ENCODE data around the gene LIPT2.
"Not testable (repeated sequence)": the region's sequence is repeated elsewhere in the genome, so short reads cannot be mapped to it uniquely, and the experiment has no call there.

Gene LIPT2

GRCh38 chr11:74492974-74493790, at the start of gene LIPT2:
Gene LIPT2, minus strand, starts transcription at chr11:74493724. Its CDS starts 21 bp downstream, at chr11:74493703.
- DNase-seq (ENCODE audit: low spot score): peak; percentile 97

- DNase-seq (ENCODE audit: low spot score): no peak
Measured at GRCh38 chr11:74541466-74541865, 47.9 kb upstream of the LIPT2 start.

GRCh38 chr11:74540270-74540669, 46.7 kb upstream of the LIPT2 start:
- no peak for DNase-seq (ENCODE audit: low spot score)

- DNase-seq (ENCODE audit: low spot score): no peak
Measured at GRCh38 chr11:74538680-74539079, 45.2 kb upstream of the LIPT2 start.

GRCh38 chr11:74535371-74536160, 42.0 kb upstream of the LIPT2 start:
- DNase-seq (ENCODE audit: low spot score): no peak

GRCh38 chr11:74534946-74535275, 41.4 kb upstream of the LIPT2 start:
- not testable (repeated sequence) for DNase-seq (ENCODE audit: low spot score)

- DNase-seq (ENCODE audit: low spot score): no peak
Measured at GRCh38 chr11:74534216-74534945, 40.9 kb upstream of the LIPT2 start.

- DNase-seq (ENCODE audit: low spot score): no peak
Measured at GRCh38 chr11:74533421-74533820, 39.9 kb upstream of the LIPT2 start.

GRCh38 chr11:74532501-74533246, 39.1 kb upstream of the LIPT2 start:
- no peak for DNase-seq (ENCODE audit: low spot score)

GRCh38 chr11:74524978-74525377, 31.5 kb upstream of the LIPT2 start:
- no peak for DNase-seq (ENCODE audit: low spot score)

GRCh38 chr11:74524501-74524900, 31.0 kb upstream of the LIPT2 start:
- DNase-seq (ENCODE audit: low spot score): no peak

- DNase-seq (ENCODE audit: low spot score): no peak
Measured at GRCh38 chr11:74522776-74523175, 29.3 kb upstream of the LIPT2 start.

GRCh38 chr11:74521666-74522252, 28.2 kb upstream of the LIPT2 start:
- no peak for DNase-seq (ENCODE audit: low spot score)

GRCh38 chr11:74520927-74521665, 27.6 kb upstream of the LIPT2 start:
- no peak for DNase-seq (ENCODE audit: low spot score)

- no peak for DNase-seq (ENCODE audit: low spot score)
Measured at GRCh38 chr11:74520316-74520715, 26.8 kb upstream of the LIPT2 start.

GRCh38 chr11:74519710-74520109, 26.2 kb upstream of the LIPT2 start:
- DNase-seq (ENCODE audit: low spot score): no peak

GRCh38 chr11:74517592-74517991, 24.1 kb upstream of the LIPT2 start:
- DNase-seq (ENCODE audit: low spot score): not testable (repeated sequence)

GRCh38 chr11:74507582-74507981, 14.1 kb upstream of the LIPT2 start:
- DNase-seq (ENCODE audit: low spot score): no peak

- DNase-seq (ENCODE audit: low spot score): no peak
Measured at GRCh38 chr11:74506823-74507222, 13.3 kb upstream of the LIPT2 start.

GRCh38 chr11:74505911-74506310, 12.4 kb upstream of the LIPT2 start:
- DNase-seq (ENCODE audit: low spot score): no peak
